DND-41 (cell line): Measurements from ENCODE around the gene ALKBH5.

Experiments used
- ATAC-seq: fragments of 200-7000 bp; cut with Tn5 transposase; 3 replicates; pipeline ENCODE4 v1.9.1; 2021; ENCODE audit warnings: low read depth; ENCODE audit not compliant: insufficient read depth
- DNase-seq: peaks from one replicate; pipeline ENCODE4 v3.0.0-alpha.2; 2020
- H2AFZ ChIP-seq: 2 replicates; pipeline ENCODE4 v1.6.0; 2012; ENCODE audit warnings: low read depth, low read length
- H3K27ac ChIP-seq: 2 replicates; pipeline ENCODE4 v1.5.1; 2012; ENCODE audit warnings: low read length, inconsistent platforms
- H3K27me3 ChIP-seq: fragments of 200-600 bp; sonication (generic); 2 replicates; pipeline ENCODE4 v1.6.0; 2012; ENCODE audit warnings: low read length, mild to moderate bottlenecking, inconsistent platforms; ENCODE audit not compliant: insufficient read depth, poor library complexity
- H3K36me3 ChIP-seq: 2 replicates; pipeline ENCODE4 v1.5.1; 2012; ENCODE audit warnings: low read length, inconsistent platforms; ENCODE audit not compliant: insufficient read depth
- H3K4me1 ChIP-seq: 2 replicates; pipeline ENCODE4 v1.5.1; 2012; ENCODE audit warnings: mild to moderate bottlenecking, low read length; ENCODE audit not compliant: insufficient read depth
- H3K4me2 ChIP-seq: 2 replicates; pipeline ENCODE4 v1.6.0; 2012; ENCODE audit warnings: mild to moderate bottlenecking, moderate library complexity, low read length, inconsistent platforms; ENCODE audit not compliant: insufficient read depth
- H3K4me3 ChIP-seq, 2 experiments: fragments of 200-600 bp in 1 of 2; shearing (Covaris generic) in 1 of 2; 2 replicates each; pipeline ENCODE4 v1.5.1; 2012 to 2016; ENCODE audit warnings: inconsistent platforms in 2 of 2, low read length in 2 of 2, mild to moderate bottlenecking in 2 of 2, low read depth in 1 of 2, moderate library complexity in 1 of 2
- H3K79me2 ChIP-seq: 2 replicates; pipeline ENCODE4 v1.6.0; 2012; ENCODE audit warnings: low read length, inconsistent platforms; ENCODE audit not compliant: insufficient read depth
- H3K9ac ChIP-seq: 2 replicates; pipeline ENCODE4 v1.6.0; 2012; ENCODE audit warnings: low read depth, mild to moderate bottlenecking, inconsistent platforms, low read length, moderate library complexity
- H3K9me3 ChIP-seq: 2 replicates; pipeline ENCODE4 v1.5.1; 2012; ENCODE audit warnings: low read length, moderate library complexity, mild to moderate bottlenecking, inconsistent platforms; ENCODE audit not compliant: insufficient read depth, severe bottlenecking
- H4K20me1 ChIP-seq: 2 replicates; pipeline ENCODE4 v1.6.0; 2012; ENCODE audit warnings: low read length; ENCODE audit not compliant: insufficient read depth
- EZH2 ChIP-seq: IDR thresholded peaks from 3 replicates; pipeline ENCODE4 v1.6.1; 2012; ENCODE audit warnings: borderline replicate concordance, low read depth, mild to moderate bottlenecking, moderate library complexity, low read length, inconsistent platforms; ENCODE audit not compliant: severe bottlenecking
- TF ChIP-seq, protein P1 (sequence below): IDR thresholded peaks from 2 replicates; pipeline ENCODE4 v1.5.1; 2012; ENCODE audit warnings: borderline replicate concordance, low read length, moderate library complexity, mild to moderate bottlenecking; ENCODE audit not compliant: poor library complexity, severe bottlenecking; ENCODE audit errors: extremely low read depth

Gene ALKBH5

DNA sequence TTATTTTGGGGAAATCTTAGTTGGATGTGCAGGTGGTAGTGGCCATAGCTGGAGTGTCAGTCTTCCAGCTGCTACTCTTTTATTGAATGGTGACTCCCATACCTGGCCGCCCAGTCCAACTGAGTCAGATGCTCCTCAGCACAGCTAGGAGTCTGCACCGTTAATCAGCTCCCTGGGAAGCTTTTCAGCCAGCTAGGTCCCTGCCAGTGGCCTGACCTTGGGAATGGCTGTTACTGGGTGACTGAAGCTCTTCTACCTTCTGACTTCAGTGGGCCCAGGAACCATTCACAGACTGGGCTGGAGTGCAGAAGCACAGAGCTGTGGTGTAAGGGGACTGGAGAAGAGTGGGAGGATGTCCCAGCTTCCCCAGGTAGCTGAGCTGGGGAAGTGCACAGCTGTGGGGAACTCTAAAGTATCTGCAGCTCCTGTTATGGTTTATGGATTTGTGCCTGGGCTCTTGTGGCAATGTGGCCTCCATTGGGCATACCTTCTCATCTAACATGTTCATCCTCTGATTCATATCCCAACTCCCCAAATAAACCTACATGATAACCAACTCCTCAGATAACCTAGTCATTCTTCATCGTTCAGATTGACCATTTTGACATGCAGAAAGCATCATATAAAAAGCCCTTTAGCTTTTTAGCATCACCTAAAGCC lies 14.0 kb downstream of the ALKBH5 start:
- DNase-seq: no peak
- TF ChIP-seq, protein P1, sequence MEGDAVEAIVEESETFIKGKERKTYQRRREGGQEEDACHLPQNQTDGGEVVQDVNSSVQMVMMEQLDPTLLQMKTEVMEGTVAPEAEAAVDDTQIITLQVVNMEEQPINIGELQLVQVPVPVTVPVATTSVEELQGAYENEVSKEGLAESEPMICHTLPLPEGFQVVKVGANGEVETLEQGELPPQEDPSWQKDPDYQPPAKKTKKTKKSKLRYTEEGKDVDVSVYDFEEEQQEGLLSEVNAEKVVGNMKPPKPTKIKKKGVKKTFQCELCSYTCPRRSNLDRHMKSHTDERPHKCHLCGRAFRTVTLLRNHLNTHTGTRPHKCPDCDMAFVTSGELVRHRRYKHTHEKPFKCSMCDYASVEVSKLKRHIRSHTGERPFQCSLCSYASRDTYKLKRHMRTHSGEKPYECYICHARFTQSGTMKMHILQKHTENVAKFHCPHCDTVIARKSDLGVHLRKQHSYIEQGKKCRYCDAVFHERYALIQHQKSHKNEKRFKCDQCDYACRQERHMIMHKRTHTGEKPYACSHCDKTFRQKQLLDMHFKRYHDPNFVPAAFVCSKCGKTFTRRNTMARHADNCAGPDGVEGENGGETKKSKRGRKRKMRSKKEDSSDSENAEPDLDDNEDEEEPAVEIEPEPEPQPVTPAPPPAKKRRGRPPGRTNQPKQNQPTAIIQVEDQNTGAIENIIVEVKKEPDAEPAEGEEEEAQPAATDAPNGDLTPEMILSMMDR: no peak
- no peak for TF ChIP-seq EZH2
- Histone ChIP-seq H4K20me1 (peaks cover 80% of the 10 kb centered on the region), H3K9ac (no peak overlapping the region), H3K27ac (no peak overlapping the region), H3K79me2 (peaks cover 94% of the 10 kb centered on the region), H3K36me3 (peaks cover 84% of the 10 kb centered on the region), H3K4me1 (no peaks in the 10 kb centered on the region), H3K4me3 (no peak overlapping the region), H3K9me3 (no peaks in the 10 kb centered on the region), H3K27me3 (no peaks in the 10 kb centered on the region), H3K4me2 (no peak overlapping the region), H2AFZ (no peak overlapping the region)
- no peak for ATAC-seq

DNA sequence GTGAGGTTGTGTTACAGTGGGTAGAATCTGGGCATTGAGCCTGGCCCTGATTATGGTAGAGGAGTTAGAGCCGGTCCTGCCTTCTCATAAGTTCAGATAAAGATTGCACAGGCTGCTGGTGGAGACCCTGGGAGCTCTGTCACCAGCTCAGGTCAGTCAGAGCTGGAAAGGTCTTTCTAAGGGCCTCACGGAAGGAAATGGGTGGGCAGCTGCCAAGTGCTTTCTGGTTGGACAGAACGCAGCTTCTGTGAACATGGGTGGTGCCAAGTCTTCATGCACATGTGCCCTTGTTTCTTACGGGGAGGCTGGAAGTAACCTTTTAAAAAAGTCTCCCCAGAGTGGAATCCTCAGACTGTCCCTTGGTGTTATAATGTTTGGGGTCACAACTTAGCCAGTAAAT lies 14.9 kb downstream of the ALKBH5 start:
- DNase-seq (no peak), ATAC-seq (no peak)
- Histone ChIP-seq H3K27ac (no peak overlapping the region), H3K4me2 (no peak overlapping the region), H3K27me3 (no peaks in the 10 kb centered on the region), H3K4me3 (no peak overlapping the region), H3K36me3 (peaks cover 85% of the 10 kb centered on the region), H3K79me2 (peaks cover 94% of the 10 kb centered on the region), H3K9me3 (no peaks in the 10 kb centered on the region), H2AFZ (no peak overlapping the region), H3K9ac (no peak overlapping the region), H4K20me1 (peaks cover 81% of the 10 kb centered on the region), H3K4me1 (no peaks in the 10 kb centered on the region)
- no peak for TF ChIP-seq EZH2
- TF ChIP-seq, protein P1: no peak

DNA sequence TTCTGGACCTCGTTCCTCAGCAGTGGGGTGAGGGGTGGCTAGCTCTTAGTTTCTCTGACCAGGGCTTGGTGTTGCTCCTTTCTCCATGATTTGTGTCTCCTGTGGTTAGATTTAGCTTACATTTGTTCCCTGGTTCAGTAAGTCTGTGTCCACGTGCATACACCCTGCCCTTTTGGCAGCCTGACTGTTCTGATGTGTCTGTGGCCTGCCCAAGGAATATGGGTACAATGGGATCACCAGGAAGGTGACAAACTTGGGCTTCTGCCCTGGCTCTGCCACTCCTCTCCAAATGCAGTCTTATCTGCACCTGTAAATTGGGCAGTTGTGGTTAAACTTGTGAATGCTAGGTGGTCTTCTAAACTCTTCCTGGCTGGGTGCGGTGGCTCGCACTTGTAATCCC lies 17.5 kb downstream of the ALKBH5 start:
- no peak for DNase-seq
- no peak overlapping the region for H3K27ac ChIP-seq
- no peaks in the 10 kb centered on the region for H3K4me1 ChIP-seq
- no peaks in the 10 kb centered on the region for H3K9me3 ChIP-seq
- ATAC-seq: no peak
- H3K79me2 ChIP-seq: peaks cover 89% of the 10 kb centered on the region
- peaks cover 87% of the 10 kb centered on the region for H4K20me1 ChIP-seq
- H3K27me3 ChIP-seq: no peaks in the 10 kb centered on the region
- no peak overlapping the region for H3K4me3 ChIP-seq
- no peak overlapping the region for H2AFZ ChIP-seq
- H3K36me3 ChIP-seq: peaks cover 87% of the 10 kb centered on the region
- no peak overlapping the region for H3K4me2 ChIP-seq
- TF ChIP-seq, protein P1: no peak
- no peak for TF ChIP-seq EZH2
- H3K9ac ChIP-seq: no peak overlapping the region
